Sigmoid colon (tissue), 4 donors: ENCODE measurements around the gene RRN3.

Experiments used
- CTCF ChIP-seq, 4 experiments: fragments of 450-650 bp in 3 of 4; fragments of 200-600 bp in 1 of 4; IDR thresholded peaks; one replicate each; pipeline ENCODE4 v1.5.1; 2016 to 2019; ENCODE audit warnings: antibody characterized with exemption in 4 of 4, mild to moderate bottlenecking in 3 of 4, moderate library complexity in 2 of 4
- EP300 ChIP-seq, 4 donors: sonication (generic); formaldehyde crosslinking; IDR thresholded peaks; one replicate each; pipeline ENCODE4 v1.6.1; 2017; ENCODE audit warnings: antibody characterized with exemption in 4 of 4
- POLR2A ChIP-seq, 2 donors: fragments of 450-650 bp; IDR thresholded peaks; one replicate each; pipeline ENCODE4 v1.6.1; 2016; ENCODE audit warnings: antibody characterized with exemption in 2 of 2, mild to moderate bottlenecking in 2 of 2, moderate library complexity in 2 of 2
- POLR2AphosphoS5 ChIP-seq, 4 donors: sonication (generic); formaldehyde crosslinking; IDR thresholded peaks; one replicate each; pipeline ENCODE4 v1.6.1; 2017; ENCODE audit warnings: antibody characterized with exemption in 4 of 4

- no peak for TF ChIP-seq CTCF (IDR thresholded peaks at IDR 0.05)
- no peak for TF ChIP-seq POLR2A (IDR thresholded peaks at IDR 0.05)
- TF ChIP-seq POLR2AphosphoS5 (IDR thresholded peaks at IDR 0.05) = no peak
- no peak for TF ChIP-seq EP300 (IDR thresholded peaks at IDR 0.05)
These were observed 47.2 kb downstream of the RRN3 start for GRCh38 chr16:15046692-15047376.
